ENCODE results near the gene IER5. TPM values are rescaled to one million over a fixed set of nuclear protein-coding genes. Genes with fewer than 3 reads are reported as not detected.
A peak's percentile ranks its signal among the peaks of the same experiment; 100 is the strongest.

The IER5 gene
- total and polyA plus RNA-seq, 9 of the 15 experiments (the other 6 are each of a cell fraction or from before 2014, with no cell fraction given): 2.4 to 32.1 (median 12.0) TPM

- TF ChIP-seq ZNF197 (CRISPR knock-in tag; IDR thresholded peaks at IDR 0.05; ENCODE audit: low read depth): no peak
- TF ChIP-seq ZBTB2 (IDR thresholded peaks at IDR 0.05): 0 out of 2 replicates have a peak, but pooled peaks have one; percentile 36
- no peak for TF ChIP-seq ZNF444 (CRISPR knock-in tag; IDR thresholded peaks at IDR 0.05)
- TF ChIP-seq, protein P1, sequence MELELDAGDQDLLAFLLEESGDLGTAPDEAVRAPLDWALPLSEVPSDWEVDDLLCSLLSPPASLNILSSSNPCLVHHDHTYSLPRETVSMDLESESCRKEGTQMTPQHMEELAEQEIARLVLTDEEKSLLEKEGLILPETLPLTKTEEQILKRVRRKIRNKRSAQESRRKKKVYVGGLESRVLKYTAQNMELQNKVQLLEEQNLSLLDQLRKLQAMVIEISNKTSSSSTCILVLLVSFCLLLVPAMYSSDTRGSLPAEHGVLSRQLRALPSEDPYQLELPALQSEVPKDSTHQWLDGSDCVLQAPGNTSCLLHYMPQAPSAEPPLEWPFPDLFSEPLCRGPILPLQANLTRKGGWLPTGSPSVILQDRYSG (tag; conservative IDR thresholded peaks at IDR 0.05; ENCODE audit: low read depth): no peak
- TF ChIP-seq KDM5B (IDR thresholded peaks at IDR 0.05; ENCODE audit: insufficient replicate concordance, low read depth, low read length): peak; percentile 58
- peak; percentile 19; the same call in 1 of the 2 replicates for TF ChIP-seq TCF3 (CRISPR knock-in tag; IDR thresholded peaks at IDR 0.05)
- TF ChIP-seq ATF3 (IDR thresholded peaks at IDR 0.05): no peak
- TF ChIP-seq ATF3 (CRISPR knock-in tag; conservative IDR thresholded peaks at IDR 0.05): no peak
- TF ChIP-seq POLR2AphosphoS2 (IDR thresholded peaks at IDR 0.05; ENCODE audit: low read length): no peak
- TF ChIP-seq CHAMP1 (IDR thresholded peaks at IDR 0.05): no peak
- no peak for TF ChIP-seq ELK3 (CRISPR knock-in tag; IDR thresholded peaks at IDR 0.05)
- no peak for TF ChIP-seq HES1 (IDR thresholded peaks at IDR 0.05; ENCODE audit: low read depth)
- TF ChIP-seq ZNF586 (CRISPR knock-in tag; conservative IDR thresholded peaks at IDR 0.05): no peak
- no peak for TF ChIP-seq NR4A1 (CRISPR knock-in tag; IDR thresholded peaks at IDR 0.05)
- TF ChIP-seq NR4A1 (tag; IDR thresholded peaks at IDR 0.05): peak; percentile 57; the same call in 1 of the 2 replicates
- TF ChIP-seq MCM2 (IDR thresholded peaks at IDR 0.05; ENCODE audit: low read depth): no peak
- no peak for TF ChIP-seq ZNF24 (IDR thresholded peaks at IDR 0.05)
- TF ChIP-seq ZNF584 (CRISPR knock-in tag; IDR thresholded peaks at IDR 0.05; ENCODE audit: low read depth): no peak
- no peak for TF ChIP-seq HNRNPL (IDR thresholded peaks at IDR 0.05; ENCODE audit: low read depth, low read length)
- TF ChIP-seq NFIX (CRISPR knock-in tag; IDR thresholded peaks at IDR 0.05; ENCODE audit: low read depth): no peak
- TF ChIP-seq HDAC2 (IDR thresholded peaks at IDR 0.05): peak; percentile 68; the same call in 1 of the 2 replicates
- no peak for TF ChIP-seq RUNX1 (IDR thresholded peaks at IDR 0.05; ENCODE audit: low read depth)
- no peak for TF ChIP-seq IRF2 (CRISPR knock-in tag; IDR thresholded peaks at IDR 0.05)
Observed at GRCh38 chr1:181104790-181105133, 16.3 kb downstream of the IER5 start (continued).
